LNCaP clone FGC (cell line): Measurements from ENCODE around the gene CNIH3.

Experiments used
- DNase-seq: peaks from one replicate; pipeline ENCODE4 v3.0.0-alpha.2; 2011; ENCODE audit warnings: low read depth
- H3K4me3 ChIP-seq: 2 replicates; pipeline ENCODE4 v1.5.1; 2011; ENCODE audit warnings: mild to moderate bottlenecking, low read depth, low read length, control low read depth
- CTCF ChIP-seq: IDR thresholded peaks from 2 replicates; pipeline ENCODE4 v1.5.1; 2012; ENCODE audit warnings: mild to moderate bottlenecking; ENCODE audit not compliant: control insufficient read depth, insufficient read depth; ENCODE audit errors: extremely low read depth

The CNIH3 gene

DNA sequence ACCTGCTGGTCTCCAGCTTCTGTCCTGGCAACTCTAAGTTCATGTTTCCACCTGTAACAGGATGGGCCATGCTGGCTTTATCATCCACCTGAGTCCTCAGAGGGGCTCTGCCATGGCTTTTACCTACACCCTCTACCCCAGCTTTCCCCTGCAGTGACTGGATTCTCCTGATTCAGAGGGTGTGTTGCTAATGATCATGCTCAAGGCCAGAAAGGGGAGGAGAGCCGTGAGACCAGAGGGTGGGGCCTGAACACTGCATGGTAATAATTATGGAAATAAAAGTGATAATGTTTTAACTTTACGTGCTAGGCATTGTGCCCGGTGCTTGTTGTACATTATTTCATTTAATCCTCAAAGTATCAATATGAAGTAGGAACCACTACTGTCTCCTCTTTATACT, 53.3 kb downstream of the CNIH3 start:
- H3K4me3 ChIP-seq, result no peak overlapping the region
- TF ChIP-seq CTCF, result no peak
- DNase-seq, result no peak

GRCh38 chr1:224670506-224670905, 54.4 kb downstream of the CNIH3 start:
- no peak overlapping the region for H3K4me3 ChIP-seq
- TF ChIP-seq CTCF, result no peak
- DNase-seq, result no peak

GRCh38 chr1:224671076-224671475, 55.0 kb downstream of the CNIH3 start:
- no peak overlapping the region for H3K4me3 ChIP-seq
- no peak for TF ChIP-seq CTCF
- DNase-seq, result no peak

GRCh38 chr1:224673141-224673540, 57.0 kb downstream of the CNIH3 start:
- DNase-seq, result no peak
- TF ChIP-seq CTCF, result no peak
- H3K4me3 ChIP-seq, result no peak overlapping the region

DNA sequence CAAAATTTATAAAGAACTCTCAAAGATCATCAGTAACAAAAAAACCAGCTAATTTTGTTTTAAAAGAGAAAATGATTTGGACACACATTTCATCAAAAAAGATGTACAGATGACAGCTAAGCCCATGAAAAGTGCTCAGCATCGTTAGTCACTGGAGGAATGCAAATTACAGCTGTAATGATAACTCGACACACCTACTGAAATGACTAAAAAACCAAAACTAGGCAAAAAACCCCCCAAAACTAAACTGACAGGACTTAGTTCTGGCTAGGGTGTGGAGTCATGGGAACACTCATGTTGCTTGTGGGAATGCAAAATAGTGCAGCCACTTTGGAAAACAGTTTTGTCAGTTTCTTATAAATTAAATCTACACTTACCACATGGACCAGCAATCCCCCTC, 59.5 kb downstream of the CNIH3 start:
- no peak overlapping the region for H3K4me3 ChIP-seq
- no peak for DNase-seq
- no peak for TF ChIP-seq CTCF

GRCh38 chr1:224676551-224676950, 60.4 kb downstream of the CNIH3 start:
- TF ChIP-seq CTCF, result no peak
- DNase-seq, result no peak
- H3K4me3 ChIP-seq, result no peak overlapping the region

DNA sequence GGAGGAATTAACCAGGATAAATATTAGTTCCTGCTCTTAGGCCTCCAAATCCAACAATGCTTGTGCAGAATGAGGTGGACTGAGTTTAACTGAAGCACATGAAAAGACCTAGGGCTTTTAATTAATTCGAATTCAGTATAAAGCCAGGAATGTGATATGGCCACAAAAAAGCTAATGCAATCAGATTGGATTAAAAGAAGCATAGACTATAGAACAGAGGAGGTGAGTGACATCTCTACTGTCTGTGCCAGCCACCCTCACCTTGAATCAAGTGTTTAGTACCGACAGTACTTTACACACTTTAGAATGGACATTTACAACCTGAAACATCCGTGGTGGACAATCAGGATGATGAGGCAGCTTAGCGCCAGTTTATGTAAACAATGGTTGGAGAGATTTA, 62.1 kb downstream of the CNIH3 start:
- TF ChIP-seq CTCF, result no peak
- DNase-seq, result no peak

More for the DNA sequence above, 62.1 kb downstream of the CNIH3 start:
- no peak overlapping the region for H3K4me3 ChIP-seq
